Gastroesophageal sphincter (tissue), 3 donors: ENCODE results near the gene DNLZ.

Experiments
- POLR2A ChIP-seq, 2 donors: fragments of 450-650 bp; IDR thresholded peaks; one replicate each; pipeline ENCODE4 v1.6.1; 2017; ENCODE audit warnings: antibody characterized with exemption in 2 of 2, mild to moderate bottlenecking in 2 of 2, moderate library complexity in 1 of 2
- TF ChIP-seq, protein P1 (sequence below), 4 experiments: fragments of 200-600 bp in 2 of 4; fragments of 450-650 bp in 2 of 4; sonication (generic) in 1 of 4; IDR thresholded peaks; one replicate each; pipeline ENCODE4 v1.5.1; 2017 to 2019; ENCODE audit warnings: antibody characterized with exemption in 4 of 4, mild to moderate bottlenecking in 2 of 4, moderate library complexity in 2 of 4

DNA sequence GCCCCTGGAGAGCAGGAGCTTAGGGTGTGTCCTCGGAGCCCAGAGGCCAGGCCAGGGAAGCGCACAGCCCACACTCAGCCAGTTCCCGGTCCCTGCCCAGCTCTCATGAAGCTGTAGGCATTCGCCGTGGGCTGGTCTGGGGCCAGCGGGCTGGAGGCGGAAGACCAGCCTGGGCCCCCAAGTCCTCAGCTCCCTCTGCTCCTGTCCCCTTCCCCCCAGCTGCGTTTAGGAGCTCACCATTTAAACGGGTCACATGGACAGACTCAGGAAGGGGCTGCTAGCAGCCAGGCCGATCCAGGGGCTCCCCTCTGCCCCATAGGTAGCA lies 17.4 kb downstream of the DNLZ start:
- TF ChIP-seq POLR2A (IDR thresholded peaks at IDR 0.05), result no peak
- TF ChIP-seq, protein P1, sequence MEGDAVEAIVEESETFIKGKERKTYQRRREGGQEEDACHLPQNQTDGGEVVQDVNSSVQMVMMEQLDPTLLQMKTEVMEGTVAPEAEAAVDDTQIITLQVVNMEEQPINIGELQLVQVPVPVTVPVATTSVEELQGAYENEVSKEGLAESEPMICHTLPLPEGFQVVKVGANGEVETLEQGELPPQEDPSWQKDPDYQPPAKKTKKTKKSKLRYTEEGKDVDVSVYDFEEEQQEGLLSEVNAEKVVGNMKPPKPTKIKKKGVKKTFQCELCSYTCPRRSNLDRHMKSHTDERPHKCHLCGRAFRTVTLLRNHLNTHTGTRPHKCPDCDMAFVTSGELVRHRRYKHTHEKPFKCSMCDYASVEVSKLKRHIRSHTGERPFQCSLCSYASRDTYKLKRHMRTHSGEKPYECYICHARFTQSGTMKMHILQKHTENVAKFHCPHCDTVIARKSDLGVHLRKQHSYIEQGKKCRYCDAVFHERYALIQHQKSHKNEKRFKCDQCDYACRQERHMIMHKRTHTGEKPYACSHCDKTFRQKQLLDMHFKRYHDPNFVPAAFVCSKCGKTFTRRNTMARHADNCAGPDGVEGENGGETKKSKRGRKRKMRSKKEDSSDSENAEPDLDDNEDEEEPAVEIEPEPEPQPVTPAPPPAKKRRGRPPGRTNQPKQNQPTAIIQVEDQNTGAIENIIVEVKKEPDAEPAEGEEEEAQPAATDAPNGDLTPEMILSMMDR (IDR thresholded peaks at IDR 0.05), result no peak
